GM21360 (cell line): ENCODE data around the gene VBP1.
A peak's percentile ranks its signal among the peaks of the same experiment; 100 is the strongest.
"Not testable (repeated sequence)": the region's sequence is repeated elsewhere in the genome, so short reads cannot be mapped to it uniquely, and the experiment has no call there.

Source experiments
- ATAC-seq: cut with Tn5 transposase; IDR thresholded peaks from one replicate; pipeline ENCODE4 v1.9.1; 2021; ENCODE audit warnings: mild to moderate bottlenecking, moderate library complexity; ENCODE audit not compliant: unreplicated experiment

Gene VBP1

DNA sequence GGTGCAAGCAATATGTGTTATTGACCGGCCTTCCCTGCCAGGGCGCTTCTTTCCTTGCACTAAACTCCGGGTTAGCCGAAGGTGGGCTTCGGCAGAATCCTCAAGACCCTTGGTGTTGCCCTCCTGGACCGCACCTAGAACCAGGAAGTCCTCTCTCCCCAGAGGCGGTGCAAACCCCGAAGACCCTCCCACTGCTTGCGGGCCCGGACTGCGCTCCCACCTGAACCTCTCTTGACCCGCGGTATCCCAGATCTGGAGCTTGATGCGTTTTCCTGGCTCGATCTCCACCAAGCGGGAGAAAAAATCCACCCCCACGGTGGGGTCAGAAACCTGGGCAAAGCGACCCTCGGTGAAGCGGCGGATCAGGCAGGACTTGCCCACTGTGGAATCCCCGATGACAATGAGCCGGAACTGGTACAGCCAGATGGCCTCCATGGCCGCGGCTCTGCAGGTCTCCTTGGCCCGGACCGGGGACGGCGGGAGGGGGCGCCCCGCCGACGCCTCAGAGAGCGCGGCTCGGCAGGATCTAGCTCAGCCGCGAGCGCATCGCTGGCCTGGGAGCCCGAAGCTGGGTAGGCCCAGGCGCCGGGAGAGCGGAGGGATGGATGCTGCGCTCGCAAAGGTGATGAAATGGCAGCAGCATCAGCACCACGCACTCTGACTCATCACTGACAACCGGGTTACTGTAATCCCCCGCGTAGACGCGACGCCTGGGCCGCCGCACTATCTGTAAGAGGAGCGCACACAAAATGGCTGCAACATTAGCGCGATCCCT lies 47.8 kb downstream of the VBP1 start, which contains the start of gene RAB39B:
Gene RAB39B, minus strand, starts transcription at position 638 of the 775 bp plus-strand sequence. Its CDS starts 203 bp downstream, at position 435.
- peak; percentile 83 for ATAC-seq

DNA sequence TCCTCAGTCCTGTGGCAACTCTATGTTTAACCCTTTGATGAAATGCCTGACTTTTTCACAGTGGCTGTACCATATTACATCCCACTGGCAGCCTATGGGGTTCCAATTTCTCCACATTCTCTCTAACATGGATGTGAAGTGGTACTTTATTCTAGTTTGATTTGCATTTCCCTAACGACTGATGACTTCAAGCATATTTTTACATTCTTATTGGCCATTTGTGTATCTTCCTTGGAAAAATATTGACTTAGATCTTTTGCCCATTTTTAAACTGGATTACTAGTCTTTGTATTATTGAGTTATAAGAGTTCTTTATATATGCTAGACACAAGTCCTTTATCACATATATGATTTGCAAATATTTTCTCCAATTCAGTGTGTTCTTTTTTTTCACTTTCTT lies 50.2 kb downstream of the VBP1 start:
- ATAC-seq: no peak

DNA sequence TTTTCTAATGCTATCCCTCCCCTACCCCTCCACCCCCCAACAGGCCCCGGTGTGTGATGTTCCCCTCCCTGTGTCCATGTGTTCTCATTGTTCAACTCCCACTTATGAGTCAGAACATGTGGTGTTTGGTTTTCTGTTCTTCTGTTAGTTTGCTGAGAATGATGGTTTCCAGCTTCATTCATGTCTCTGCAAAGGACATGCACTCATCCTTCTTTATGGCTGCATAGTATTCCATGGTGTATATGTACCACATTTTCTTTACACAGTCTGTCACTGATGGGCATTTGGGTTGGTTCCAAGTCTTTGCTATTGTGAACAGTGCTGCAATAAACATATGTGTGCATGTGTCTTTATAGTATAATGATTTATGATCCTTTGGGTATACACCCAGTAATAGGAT lies 51.7 kb downstream of the VBP1 start:
- not testable (repeated sequence) for ATAC-seq

DNA sequence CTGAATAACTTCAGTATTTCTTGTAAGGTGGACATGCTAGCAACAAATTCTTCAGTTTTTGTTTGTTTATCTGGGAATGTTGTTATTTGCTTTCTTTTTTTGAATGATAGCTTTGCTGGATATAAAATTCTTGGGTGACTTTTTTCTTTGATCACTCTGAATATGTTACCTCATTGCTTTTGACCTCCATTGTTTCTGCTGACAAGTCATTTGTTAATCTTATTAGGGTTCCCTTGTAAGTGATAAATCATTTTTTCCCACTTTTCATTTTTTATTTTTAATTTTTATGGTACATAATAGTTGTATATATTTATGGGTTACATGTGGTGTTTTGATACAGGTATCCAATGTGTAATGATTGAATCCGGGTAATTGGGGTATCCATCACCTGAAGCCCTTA lies 54.7 kb downstream of the VBP1 start:
- no peak for ATAC-seq

DNA sequence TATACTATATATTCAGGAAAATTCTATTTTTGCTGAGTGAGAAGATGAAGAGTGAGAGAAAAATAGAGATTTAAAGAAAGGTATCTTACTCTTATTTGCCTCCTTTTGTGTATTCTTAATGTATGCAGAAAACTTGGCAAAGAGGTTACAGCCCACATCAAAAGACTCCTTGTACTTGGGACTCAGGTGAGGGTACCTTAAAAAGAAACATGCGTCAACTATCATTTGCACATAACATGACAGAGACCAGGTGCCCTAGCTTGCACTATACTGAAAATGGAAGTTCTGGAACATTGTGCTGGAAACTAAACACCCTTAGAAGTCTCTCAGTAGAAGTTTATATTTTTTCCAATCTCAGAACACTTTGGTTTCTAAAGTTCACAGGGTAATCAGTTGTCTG lies 63.6 kb downstream of the VBP1 start:
- ATAC-seq: no peak
